Small intestine (tissue), 7 donors: ENCODE measurements around the gene TMEM116. TPM values are rescaled to one million over a fixed set of nuclear protein-coding genes. Genes with fewer than 3 reads are reported as not detected.

Source experiments
- DNase-seq, 2 donors: peaks; one replicate each; pipeline versions ENCODE4 v3.0.0 to v3.0.0-alpha.2; 2013
- FAIRE-seq: peaks from 2 replicates; lab custom pipeline; 2012; peaks lifted over from hg19 to GRCh38; lab: Jason Lieb, UNC
- H3K27ac ChIP-seq, 3 donors: one replicate each; pipeline ENCODE4 v1.5.1; 2013; ENCODE audit warnings: low read length in 2 of 3, mild to moderate bottlenecking in 2 of 3, control low read depth in 1 of 3, inconsistent platforms in 1 of 3, low read depth in 1 of 3, moderate library complexity in 1 of 3
- H3K27me3 ChIP-seq, 3 donors: one replicate each; pipeline ENCODE4 v1.6.1; 2013; ENCODE audit warnings: low read length in 3 of 3, inconsistent platforms in 1 of 3; ENCODE audit not compliant: control insufficient read depth in 3 of 3, insufficient read depth in 3 of 3
- H3K36me3 ChIP-seq, 3 donors: one replicate each; pipeline ENCODE4 v1.6.1; 2013; ENCODE audit warnings: low read length in 3 of 3, inconsistent platforms in 1 of 3, low read depth in 1 of 3, mild to moderate bottlenecking in 1 of 3, moderate library complexity in 1 of 3; ENCODE audit not compliant: control insufficient read depth in 3 of 3, insufficient read depth in 2 of 3
- H3K4me1 ChIP-seq, 3 donors: one replicate each; pipeline ENCODE4 v1.6.1; 2013; ENCODE audit warnings: low read length in 2 of 3, inconsistent platforms in 1 of 3, low read depth in 1 of 3, mild to moderate bottlenecking in 1 of 3, moderate library complexity in 1 of 3; ENCODE audit not compliant: control insufficient read depth in 3 of 3, insufficient read depth in 2 of 3
- H3K4me3 ChIP-seq, 3 donors: one replicate each; pipeline ENCODE4 v1.5.1; 2013; ENCODE audit warnings: low read length in 3 of 3, control low read depth in 1 of 3, inconsistent platforms in 1 of 3, low read depth in 1 of 3, mild to moderate bottlenecking in 1 of 3, moderate library complexity in 1 of 3
- H3K9me3 ChIP-seq, 2 donors: one replicate each; pipeline ENCODE4 v1.6.1; 2013; ENCODE audit warnings: low read depth in 1 of 2, low read length in 1 of 2; ENCODE audit not compliant: control insufficient read depth in 2 of 2, insufficient read depth in 1 of 2
- WGBS, 3 donors: extraction: QIAGEN DNeasy Blood & Tissue Kit; methylation state at CpG; one replicate each; pipeline ENCODE4 v1.1.7; 2013; 5-methylcytosine and 5-hydroxymethylcytosine counted together
- polyA plus RNA-seq, 4 donors: library from polyadenylated mRNA; stranded (reverse) in 3 of 4; unstranded in 1 of 4; fragments of 200-250 nt in 3 of 4; fragments of 120-200 nt in 1 of 4; gene quantifications; one replicate each; pipeline versions ENCODE4 v1.2.1 to v1.2.3, GENCODE V29; 2013
- donor health status: healthy with polysubstance abuse.
- donor health status: control.
- donor health status: control.
- donor health status: Bipolar disorder and iron deficiency.
- donor health status: healthy.

TMEM116 gene
- polyA plus RNA-seq, 4 donors = 6.7 to 19.3 (median 11.1) TPM

- H3K4me3 ChIP-seq = no peak overlapping the region
- peak overlapping the region in 2 of 3 donors; percentile 37 to 50 for H3K27ac ChIP-seq
- H3K4me1 ChIP-seq = no peaks in the 10 kb centered on the region
- 59 to 67% (median 61%) methylated on average over 2 of the region's 2 CpGs for WGBS, 3 donors
- H3K9me3 ChIP-seq = no peaks in the 10 kb centered on the region
- H3K36me3 ChIP-seq = no peaks in the 10 kb centered on the region
- H3K27me3 ChIP-seq = no peaks in the 10 kb centered on the region
- DNase-seq = peak in 1 of 2 donors; percentile 47
- no peak for FAIRE-seq
Measured at GRCh38 chr12:111993292-111994150, 19.4 kb downstream of the TMEM116 start.

DNA sequence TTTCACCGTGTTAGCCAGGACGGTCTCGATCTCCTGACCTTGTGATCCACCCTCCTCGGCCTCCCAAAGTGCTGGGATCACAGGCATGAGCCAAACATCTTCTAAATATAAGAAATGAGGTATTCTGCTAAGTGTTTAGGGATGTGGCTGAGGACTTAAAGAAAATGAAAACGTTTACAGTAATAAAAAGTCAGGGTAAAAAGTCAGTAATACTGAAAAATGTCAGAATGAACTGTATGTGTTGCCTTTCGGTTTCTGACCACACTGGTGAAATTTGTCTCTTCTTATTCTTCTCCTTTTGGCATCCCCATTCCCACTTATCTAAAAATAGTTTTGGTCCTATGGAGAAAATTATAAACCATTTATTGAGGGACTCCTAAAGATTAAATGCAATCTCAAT is 20.5 kb downstream of the TMEM116 start:
- Histone ChIP-seq H3K4me1 (no peaks in the 10 kb centered on the region), H3K4me3 (no peak overlapping the region), H3K27ac (no peak overlapping the region), H3K27me3 (no peaks in the 10 kb centered on the region), H3K36me3 (no peaks in the 10 kb centered on the region), H3K9me3 (no peaks in the 10 kb centered on the region)
- FAIRE-seq = no peak
- 62 to 78% (median 76%) methylated on average over 6 of the region's 6 CpGs for WGBS, 3 donors
- no peak for DNase-seq

GRCh38 chr12:111991946-111992345 is 21.0 kb downstream of the TMEM116 start:
- WGBS, 3 donors = 88 to 93% (median 90%) methylated on average over 4 of the region's 4 CpGs
- no peaks in the 10 kb centered on the region for H3K9me3 ChIP-seq
- H3K27me3 ChIP-seq = no peaks in the 10 kb centered on the region
- FAIRE-seq (no peak), DNase-seq (no peak)
- no peak overlapping the region for H3K4me3 ChIP-seq
- H3K4me1 ChIP-seq = no peaks in the 10 kb centered on the region
- no peaks in the 10 kb centered on the region for H3K36me3 ChIP-seq
- no peak overlapping the region for H3K27ac ChIP-seq

DNA sequence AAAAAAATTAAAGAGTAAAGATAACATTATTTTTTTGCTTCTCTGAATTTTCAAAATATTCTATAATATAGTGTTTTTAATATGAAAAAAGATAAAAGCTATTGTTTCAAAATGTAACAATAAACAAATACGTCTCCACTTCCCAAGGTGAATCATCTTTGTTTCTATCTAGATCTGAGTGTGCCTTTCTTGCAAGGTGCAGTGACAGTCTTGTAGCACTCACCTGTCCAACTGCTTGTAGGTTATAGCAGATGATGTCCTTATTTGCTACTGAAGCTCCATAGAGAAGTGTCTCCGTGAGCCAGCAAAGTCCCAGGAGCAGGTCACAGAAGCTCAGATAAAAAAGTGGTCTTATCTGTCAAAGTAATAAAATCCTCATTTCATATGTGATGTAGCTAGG is 21.4 kb downstream of the TMEM116 start:
- Histone ChIP-seq H3K27ac (no peak overlapping the region), H3K4me3 (no peak overlapping the region), H3K9me3 (no peaks in the 10 kb centered on the region), H3K4me1 (no peaks in the 10 kb centered on the region), H3K36me3 (no peaks in the 10 kb centered on the region), H3K27me3 (no peaks in the 10 kb centered on the region)
- 76 to 82% (median 81%) methylated on average over 2 of the region's 2 CpGs for WGBS, 3 donors
- DNase-seq = no peak
- FAIRE-seq = no peak

DNA sequence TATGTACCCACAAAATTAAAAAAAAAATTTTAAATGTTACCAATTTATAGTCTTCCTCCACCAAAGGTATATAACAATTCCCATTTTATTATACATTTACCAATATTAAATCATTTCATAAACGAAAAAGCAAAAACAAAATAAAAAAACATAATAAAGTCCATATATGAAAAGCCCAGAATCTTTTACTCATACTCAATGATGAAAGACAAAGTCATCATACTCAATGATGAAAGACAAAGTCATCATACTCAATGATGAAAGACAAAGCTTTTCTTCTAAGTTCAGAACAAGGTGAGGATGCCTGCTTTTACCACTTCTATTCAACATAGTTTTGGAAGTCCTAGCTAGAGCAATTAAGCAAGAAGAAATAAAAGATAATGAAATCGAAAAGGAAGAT is 28.1 kb downstream of the TMEM116 start:
- DNase-seq (no peak), FAIRE-seq (peak; percentile 72)
- H3K4me3 ChIP-seq = no peak overlapping the region
- no peak overlapping the region for H3K27ac ChIP-seq
- no peaks in the 10 kb centered on the region for H3K4me1 ChIP-seq
- no peaks in the 10 kb centered on the region for H3K9me3 ChIP-seq
- 56 to 86% (median 82%) methylated on average over 2 of the region's 2 CpGs for WGBS, 3 donors
- no peaks in the 10 kb centered on the region for H3K27me3 ChIP-seq
- no peaks in the 10 kb centered on the region for H3K36me3 ChIP-seq

GRCh38 chr12:111981987-111982386 is 31.0 kb downstream of the TMEM116 start:
- Histone ChIP-seq H3K27me3 (no peaks in the 10 kb centered on the region), H3K4me1 (no peaks in the 10 kb centered on the region), H3K36me3 (peaks cover 0 to 2% (median 0%) of the 10 kb centered on the region in 3 donors), H3K9me3 (no peaks in the 10 kb centered on the region), H3K4me3 (no peak overlapping the region), H3K27ac (no peak overlapping the region)
- FAIRE-seq (no peak), DNase-seq (no peak)
- WGBS, 3 donors = 94 to 100% (median 95%) methylated on average over 2 of the region's 2 CpGs

GRCh38 chr12:111980598-111980997 is 32.4 kb downstream of the TMEM116 start:
- FAIRE-seq = no peak
- H3K27me3 ChIP-seq = no peaks in the 10 kb centered on the region
- no peak overlapping the region for H3K4me3 ChIP-seq
- WGBS, 3 donors = 86 to 89% (median 86%) methylated on average over 5 of the region's 5 CpGs
- H3K36me3 ChIP-seq = peaks cover 0 to 2% (median 0%) of the 10 kb centered on the region in 3 donors
- H3K4me1 ChIP-seq = no peaks in the 10 kb centered on the region
- no peaks in the 10 kb centered on the region for H3K9me3 ChIP-seq
- H3K27ac ChIP-seq = no peak overlapping the region
- no peak for DNase-seq

GRCh38 chr12:111978545-111978944 is 34.4 kb downstream of the TMEM116 start:
- H3K27ac ChIP-seq = no peak overlapping the region
- no peak overlapping the region for H3K4me3 ChIP-seq
- FAIRE-seq (no peak), DNase-seq (no peak)
- no peaks in the 10 kb centered on the region for H3K9me3 ChIP-seq
- no peaks in the 10 kb centered on the region for H3K27me3 ChIP-seq
- no peaks in the 10 kb centered on the region for H3K4me1 ChIP-seq
- peaks cover 0 to 2% (median 0%) of the 10 kb centered on the region in 3 donors for H3K36me3 ChIP-seq
